GM12878 (cell line): ENCODE data around the gene PYGB. TPM values are rescaled to one million over a fixed set of nuclear protein-coding genes. Genes with fewer than 3 reads are reported as not detected.
A peak's percentile ranks its signal among the peaks of the same experiment; 100 is the strongest.

Experiments
- ATAC-seq: fragments of 200-7000 bp; cut with Tn5 transposase; 3 replicates; pipeline ENCODE4 v1.9.1; 2020; ENCODE audit warnings: mild to moderate bottlenecking, moderate library complexity
- BruUV-seq: library from RNA; stranded (reverse); fragments of 400-500 nt; replicated peaks from 2 replicates; lab custom pipeline; 2021; lab: Mats Ljungman, UMichigan
- CTCF ChIA-PET: fragments of 300-600 bp; sonication (Branson Sonifier 250); formaldehyde crosslinking; extraction: SDS; loops from one replicate; lab custom pipeline; 2021; ENCODE audit warnings: inconsistent platforms; lab: Yijun Ruan, JAX
- POLR2A ChIA-PET: fragments of 350-600 bp; formaldehyde crosslinking; extraction: SDS; loops from one replicate; lab custom pipeline; 2021; ENCODE audit warnings: inconsistent platforms; lab: Charles Lee
- RAD21 ChIA-PET: fragments of 300-600 bp; sonication (Branson Sonifier 250); formaldehyde crosslinking; loops from one replicate; lab custom pipeline; 2023; ENCODE audit warnings: antibody characterized with exemption; ENCODE audit not compliant: unreplicated experiment; lab: Charles Lee
- SMC1A ChIA-PET: fragments of 300-600 bp; sonication (Branson Sonifier 250); formaldehyde crosslinking; loops from one replicate; lab custom pipeline; 2023; ENCODE audit not compliant: unreplicated experiment, uncharacterized antibody; lab: Charles Lee
- DNase-seq: peaks from one replicate; pipeline ENCODE4 v3.0.0-alpha.2; 2011; ENCODE audit warnings: low read depth, low spot score
- FAIRE-seq: peaks from 3 replicates; lab custom pipeline; 2011; peaks lifted over from hg19 to GRCh38; lab: Jason Lieb, UNC
- H2AFZ ChIP-seq: 2 replicates; pipeline ENCODE4 v1.6.0; 2011; ENCODE audit warnings: low read depth, low read length, control low read depth; ENCODE audit not compliant: control insufficient read depth
- H3K27ac ChIP-seq: 2 replicates; pipeline ENCODE4 v1.5.1; 2011; ENCODE audit warnings: control low read depth; ENCODE audit not compliant: control insufficient read depth, insufficient read depth
- H3K27me3 ChIP-seq, 2 experiments: replicated peaks in 1 of 2; 2 replicates each; pipeline versions ENCODE4 v1.6.0 to v1.6.1; 2011; ENCODE audit warnings: low read length in 1 of 2; ENCODE audit not compliant: control insufficient read depth in 2 of 2, insufficient read depth in 2 of 2
- H3K36me3 ChIP-seq, 2 experiments: 2 replicates each; pipeline ENCODE4 v1.5.1; 2011; ENCODE audit warnings: low read length in 1 of 2; ENCODE audit not compliant: control insufficient read depth in 2 of 2, insufficient read depth in 2 of 2
- H3K4me1 ChIP-seq: 2 replicates; pipeline ENCODE4 v1.6.1; 2011; ENCODE audit warnings: mild to moderate bottlenecking, low read length, moderate library complexity, mixed read lengths; ENCODE audit not compliant: control insufficient read depth, insufficient read depth
- H3K4me2 ChIP-seq: 2 replicates; pipeline ENCODE4 v1.6.0; 2011; ENCODE audit warnings: control low read depth; ENCODE audit not compliant: control insufficient read depth, insufficient read depth
- H3K4me3 ChIP-seq: fragments of 200-600 bp; sonication (generic); 2 replicates; pipeline ENCODE4 v1.5.1; 2016
- H3K79me2 ChIP-seq: 2 replicates; pipeline ENCODE4 v1.6.0; 2011; ENCODE audit warnings: low read length; ENCODE audit not compliant: control insufficient read depth, insufficient read depth
- H3K9ac ChIP-seq: 2 replicates; pipeline ENCODE4 v1.8.0; 2011; ENCODE audit warnings: low read length, control low read depth, mixed read lengths; ENCODE audit not compliant: control insufficient read depth, insufficient read depth
- H3K9me3 ChIP-seq: replicated peaks from 3 replicates; pipeline ENCODE4 v1.5.1; 2011; ENCODE audit warnings: mild to moderate bottlenecking, low read length; ENCODE audit not compliant: control insufficient read depth, insufficient read depth
- H4K20me1 ChIP-seq: 2 replicates; pipeline ENCODE4 v1.6.0; 2011; ENCODE audit not compliant: control insufficient read depth, insufficient read depth
- ATF7 ChIP-seq: fragments of 450-650 bp; IDR thresholded peaks from 2 replicates; pipeline ENCODE4 v1.6.1; 2016; ENCODE audit warnings: low read depth, mild to moderate bottlenecking
- CBX3 ChIP-seq: fragments of 200-600 bp; sonication (generic); IDR thresholded peaks from 2 replicates; pipeline ENCODE4 v1.6.1; 2016; ENCODE audit warnings: low read depth, borderline replicate concordance
- CHD4 ChIP-seq: fragments of 200-600 bp; sonication (generic); IDR thresholded peaks from 2 replicates; pipeline ENCODE4 v1.6.1; 2016; ENCODE audit warnings: mild to moderate bottlenecking
- ESRRA ChIP-seq: IDR thresholded peaks from 2 replicates; pipeline ENCODE4 v1.6.1; 2012; ENCODE audit warnings: mild to moderate bottlenecking, low read length, improper control_type of control experiment
- EZH2 ChIP-seq: IDR thresholded peaks from 2 replicates; pipeline ENCODE4 v1.6.1; 2012; ENCODE audit warnings: low read depth, mild to moderate bottlenecking, control low read depth, inconsistent platforms, low read length, borderline replicate concordance; ENCODE audit not compliant: control insufficient read depth
- GATAD2B ChIP-seq: fragments of 450-650 bp; conservative IDR thresholded peaks from 2 replicates; pipeline ENCODE4 v1.6.1; 2017; ENCODE audit warnings: low read depth, mild to moderate bottlenecking, moderate library complexity
- JUNB ChIP-seq: IDR thresholded peaks from 2 replicates; pipeline ENCODE4 v1.6.1; 2016; ENCODE audit warnings: antibody characterized with exemption, mild to moderate bottlenecking
- KAT2A ChIP-seq: conservative IDR thresholded peaks from 2 replicates; pipeline ENCODE4 v1.6.1; 2011; ENCODE audit warnings: low read depth, low read length; ENCODE audit not compliant: control insufficient read depth
- MYC ChIP-seq: IDR thresholded peaks from 2 replicates; pipeline ENCODE4 v1.6.1; 2011; ENCODE audit warnings: mild to moderate bottlenecking, low read length, moderate library complexity, inconsistent platforms; ENCODE audit not compliant: insufficient read depth, insufficient replicate concordance, insufficient read length, severe bottlenecking
- NR2F1 ChIP-seq: fragments of 450-650 bp; conservative IDR thresholded peaks from 2 replicates; pipeline ENCODE4 v1.6.1; 2017; ENCODE audit warnings: mild to moderate bottlenecking
- RAD51 ChIP-seq: fragments of 450-650 bp; IDR thresholded peaks from 2 replicates; pipeline ENCODE4 v1.6.1; 2016; ENCODE audit warnings: moderate library complexity, mild to moderate bottlenecking, inconsistent platforms
- RCOR1 ChIP-seq: conservative IDR thresholded peaks from 2 replicates; pipeline ENCODE4 v1.6.1; 2012; ENCODE audit warnings: low read depth, low read length, improper control_type of control experiment
- SMC3 ChIP-seq: IDR thresholded peaks from 2 replicates; pipeline ENCODE4 v1.6.1; 2011; ENCODE audit warnings: low read length, improper control_type of control experiment, borderline replicate concordance
- TCF12 ChIP-seq: IDR thresholded peaks from 2 replicates; pipeline ENCODE4 v1.6.1; 2011; ENCODE audit warnings: low read depth, mild to moderate bottlenecking, low read length
- WRNIP1 ChIP-seq: IDR thresholded peaks from 2 replicates; pipeline ENCODE4 v1.6.1; 2011; ENCODE audit warnings: low read depth, low read length, improper control_type of control experiment, borderline replicate concordance
- WGBS: methylation state at CpG from one replicate; pipeline ENCODE4 v1.1.6; 2016; ENCODE audit warnings: low lambda C conversion rate; ENCODE audit not compliant: insufficient replicate concordance, insufficient coverage; ENCODE audit errors: missing lambda C conversion rate; 5-methylcytosine and 5-hydroxymethylcytosine counted together
- in situ Hi-C: fragments of 300-500 bp; cut with MboI; formaldehyde crosslinking; loops from 9 replicates; pipeline ENCODE4 v1.14.3; 2018; ENCODE audit warnings: mixed read lengths
- intact Hi-C: fragments of 100-400 bp; cut with micrococcal nuclease; formaldehyde crosslinking; loops from one replicate; pipeline ENCODE4 v1.14.2; 2022; ENCODE audit not compliant: unreplicated experiment
- polyA plus RNA-seq, 11 experiments: library from polyadenylated mRNA; depleted of rRNA in 4 of 11; unstranded in 6 of 11; stranded (reverse) in 5 of 11; fragments of >200 nt; fragmentation: Nextera tagmentation in 4 of 11; fragmentation: Illumina TruSeq in 1 of 11; extraction: Ambion mirVana in 4 of 11; extraction: Trizol in 1 of 11; gene quantifications; 1 replicate in 1 of 11; 2 replicates in 10 of 11; pipeline versions ENCODE4 v1.2.1 to v1.2.3, GENCODE V29; 2011 to 2016; ENCODE audit warnings: inconsistent platforms in 2 of 11, missing spikeins in 2 of 11, low read depth in 1 of 11
- total RNA-seq, 4 experiments: library from RNA; depleted of rRNA in 3 of 4; stranded (reverse); fragments of >200 nt in 3 of 4; fragmentation: Illumina TruSeq in 1 of 4; extraction: Trizol in 1 of 4; gene quantifications; 2 replicates each; pipeline versions ENCODE4 v1.2.1 to v1.2.3, GENCODE V29; 2013 to 2021
- TF ChIP-seq, protein P1 (sequence below): IDR thresholded peaks from 2 replicates; pipeline ENCODE4 v1.6.1; 2012; ENCODE audit warnings: low read depth, low read length, improper control_type of control experiment
- TF ChIP-seq, protein P2 (sequence below): fragments of 450-650 bp; IDR thresholded peaks from 2 replicates; pipeline ENCODE4 v1.6.1; 2016; ENCODE audit warnings: mild to moderate bottlenecking
- TF ChIP-seq, protein P3 (sequence below): fragments of 450-650 bp; IDR thresholded peaks from 2 replicates; pipeline ENCODE4 v1.6.1; 2017; ENCODE audit warnings: mild to moderate bottlenecking, moderate library complexity

Gene PYGB
- total and polyA plus RNA-seq, 10 of the 15 experiments (the other 5 are each of a cell fraction or from before 2014, with no cell fraction given), result 0.34 to 33.5 (median 21.8) TPM

DNA sequence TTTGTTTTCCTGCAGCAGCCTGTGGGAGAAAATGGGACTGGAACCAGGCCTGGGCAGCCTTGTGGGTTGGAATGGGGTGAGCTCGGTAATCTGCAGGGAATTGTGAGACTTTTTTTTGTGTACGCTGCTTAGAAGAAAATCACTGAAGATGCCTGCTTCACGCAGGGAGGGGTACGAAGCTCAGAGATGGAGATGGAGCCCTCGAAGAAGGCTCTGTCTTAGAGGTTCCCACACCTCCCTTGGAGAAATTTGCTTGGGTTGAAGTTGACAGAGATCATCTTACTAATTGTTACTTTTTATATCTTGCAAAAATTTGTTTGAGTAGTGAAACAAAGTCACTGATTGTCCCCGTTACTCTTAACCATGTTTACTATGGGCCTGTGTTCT, 894 bp downstream of the PYGB start:
- Histone ChIP-seq H3K27ac (peak overlapping the region; percentile 66), H3K4me1 (peaks cover 28% of the 10 kb centered on the region), H3K36me3 (no peaks in the 10 kb centered on the region; a peak in 1 of 4 replicates), H3K79me2 (peaks cover 29% of the 10 kb centered on the region), H3K9me3 (no peaks in the 10 kb centered on the region), H3K4me3 (peak overlapping the region; percentile 91), H3K9ac (peak overlapping the region; percentile 74), H3K4me2 (peak overlapping the region; percentile 97), H2AFZ (peak overlapping the region; percentile 93), H3K27me3 (no peaks in the 10 kb centered on the region), H4K20me1 (0 out of 2 replicates have a peak, but pooled peaks cover 3% of the 10 kb centered on the region)
- FAIRE-seq, result no peak
- RAD21 ChIA-PET, result interaction anchor here (0.9 kb wide), 1 partner anchor 48 kb away, joined by 3 read pairs; no protein-coding TSS in a partner anchor
- TF ChIP-seq EZH2, result no peak
- TF ChIP-seq WRNIP1, result no peak
- no peak for TF ChIP-seq KAT2A
- no peak for TF ChIP-seq CHD4
- no peak for TF ChIP-seq GATAD2B
- TF ChIP-seq MYC, result no peak
- no peak for TF ChIP-seq ATF7
- TF ChIP-seq JUNB, result no peak
- TF ChIP-seq NR2F1, result no peak
- TF ChIP-seq, protein P1, sequence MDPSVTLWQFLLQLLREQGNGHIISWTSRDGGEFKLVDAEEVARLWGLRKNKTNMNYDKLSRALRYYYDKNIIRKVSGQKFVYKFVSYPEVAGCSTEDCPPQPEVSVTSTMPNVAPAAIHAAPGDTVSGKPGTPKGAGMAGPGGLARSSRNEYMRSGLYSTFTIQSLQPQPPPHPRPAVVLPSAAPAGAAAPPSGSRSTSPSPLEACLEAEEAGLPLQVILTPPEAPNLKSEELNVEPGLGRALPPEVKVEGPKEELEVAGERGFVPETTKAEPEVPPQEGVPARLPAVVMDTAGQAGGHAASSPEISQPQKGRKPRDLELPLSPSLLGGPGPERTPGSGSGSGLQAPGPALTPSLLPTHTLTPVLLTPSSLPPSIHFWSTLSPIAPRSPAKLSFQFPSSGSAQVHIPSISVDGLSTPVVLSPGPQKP, result no peak
- no peak for TF ChIP-seq ESRRA
- TF ChIP-seq RAD51, result no peak
- no peak for TF ChIP-seq TCF12
- TF ChIP-seq CBX3, result no peak
- TF ChIP-seq, protein P2, sequence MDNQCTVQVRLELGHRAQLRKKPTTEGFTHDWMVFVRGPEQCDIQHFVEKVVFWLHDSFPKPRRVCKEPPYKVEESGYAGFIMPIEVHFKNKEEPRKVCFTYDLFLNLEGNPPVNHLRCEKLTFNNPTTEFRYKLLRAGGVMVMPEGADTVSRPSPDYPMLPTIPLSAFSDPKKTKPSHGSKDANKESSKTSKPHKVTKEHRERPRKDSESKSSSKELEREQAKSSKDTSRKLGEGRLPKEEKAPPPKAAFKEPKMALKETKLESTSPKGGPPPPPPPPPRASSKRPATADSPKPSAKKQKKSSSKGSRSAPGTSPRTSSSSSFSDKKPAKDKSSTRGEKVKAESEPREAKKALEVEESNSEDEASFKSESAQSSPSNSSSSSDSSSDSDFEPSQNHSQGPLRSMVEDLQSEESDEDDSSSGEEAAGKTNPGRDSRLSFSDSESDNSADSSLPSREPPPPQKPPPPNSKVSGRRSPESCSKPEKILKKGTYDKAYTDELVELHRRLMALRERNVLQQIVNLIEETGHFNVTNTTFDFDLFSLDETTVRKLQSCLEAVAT, result no peak
- no peak for TF ChIP-seq SMC3
- no peak for TF ChIP-seq RCOR1
- TF ChIP-seq, protein P3, sequence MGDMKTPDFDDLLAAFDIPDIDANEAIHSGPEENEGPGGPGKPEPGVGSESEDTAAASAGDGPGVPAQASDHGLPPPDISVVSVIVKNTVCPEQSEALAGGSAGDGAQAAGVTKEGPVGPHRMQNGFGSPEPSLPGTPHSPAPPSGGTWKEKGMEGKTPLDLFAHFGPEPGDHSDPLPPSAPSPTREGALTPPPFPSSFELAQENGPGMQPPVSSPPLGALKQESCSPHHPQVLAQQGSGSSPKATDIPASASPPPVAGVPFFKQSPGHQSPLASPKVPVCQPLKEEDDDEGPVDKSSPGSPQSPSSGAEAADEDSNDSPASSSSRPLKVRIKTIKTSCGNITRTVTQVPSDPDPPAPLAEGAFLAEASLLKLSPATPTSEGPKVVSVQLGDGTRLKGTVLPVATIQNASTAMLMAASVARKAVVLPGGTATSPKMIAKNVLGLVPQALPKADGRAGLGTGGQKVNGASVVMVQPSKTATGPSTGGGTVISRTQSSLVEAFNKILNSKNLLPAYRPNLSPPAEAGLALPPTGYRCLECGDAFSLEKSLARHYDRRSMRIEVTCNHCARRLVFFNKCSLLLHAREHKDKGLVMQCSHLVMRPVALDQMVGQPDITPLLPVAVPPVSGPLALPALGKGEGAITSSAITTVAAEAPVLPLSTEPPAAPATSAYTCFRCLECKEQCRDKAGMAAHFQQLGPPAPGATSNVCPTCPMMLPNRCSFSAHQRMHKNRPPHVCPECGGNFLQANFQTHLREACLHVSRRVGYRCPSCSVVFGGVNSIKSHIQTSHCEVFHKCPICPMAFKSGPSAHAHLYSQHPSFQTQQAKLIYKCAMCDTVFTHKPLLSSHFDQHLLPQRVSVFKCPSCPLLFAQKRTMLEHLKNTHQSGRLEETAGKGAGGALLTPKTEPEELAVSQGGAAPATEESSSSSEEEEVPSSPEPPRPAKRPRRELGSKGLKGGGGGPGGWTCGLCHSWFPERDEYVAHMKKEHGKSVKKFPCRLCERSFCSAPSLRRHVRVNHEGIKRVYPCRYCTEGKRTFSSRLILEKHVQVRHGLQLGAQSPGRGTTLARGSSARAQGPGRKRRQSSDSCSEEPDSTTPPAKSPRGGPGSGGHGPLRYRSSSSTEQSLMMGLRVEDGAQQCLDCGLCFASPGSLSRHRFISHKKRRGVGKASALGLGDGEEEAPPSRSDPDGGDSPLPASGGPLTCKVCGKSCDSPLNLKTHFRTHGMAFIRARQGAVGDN, result no peak
- POLR2A ChIA-PET, result interaction anchor here (1.6 kb wide), 1 partner anchor 159 kb away, joined by 3 read pairs; the partner anchor contains the start of gene GINS1
- peak; percentile 1; the same call in 2 of the 3 replicates for ATAC-seq
- SMC1A ChIA-PET, result interaction anchor here (1.0 to 2.5 kb wide), 2 partner anchors 53 to 150 kb away, joined by 3 to 8 read pairs; partner anchors contain the start of gene ENTPD6
- CTCF ChIA-PET, result interaction anchor here (1.0 to 1.7 kb wide), 3 partner anchors 62 to 255 kb away, joined by 3 to 6 read pairs (median 3); no protein-coding TSS in a partner anchor
- no TSS peak for BruUV-seq
- in situ Hi-C loops (no loop called here), intact Hi-C loops (loop anchor here (5.0 to 10.0 kb wide), 2 partner anchors 54 to 149 kb away; partner anchors contain the start of gene ENTPD6)
- WGBS, result 0% methylated on average over 6 of the region's 6 CpGs
- no peak for DNase-seq
